ENCODE data around the gene TREML4. TPM values are rescaled to one million over a fixed set of nuclear protein-coding genes. Genes with fewer than 3 reads are reported as not detected.

TREML4 gene
- total and polyA plus RNA-seq, 2 of the 4 experiments (the other 2 are of a cell fraction), result not detected

DNA sequence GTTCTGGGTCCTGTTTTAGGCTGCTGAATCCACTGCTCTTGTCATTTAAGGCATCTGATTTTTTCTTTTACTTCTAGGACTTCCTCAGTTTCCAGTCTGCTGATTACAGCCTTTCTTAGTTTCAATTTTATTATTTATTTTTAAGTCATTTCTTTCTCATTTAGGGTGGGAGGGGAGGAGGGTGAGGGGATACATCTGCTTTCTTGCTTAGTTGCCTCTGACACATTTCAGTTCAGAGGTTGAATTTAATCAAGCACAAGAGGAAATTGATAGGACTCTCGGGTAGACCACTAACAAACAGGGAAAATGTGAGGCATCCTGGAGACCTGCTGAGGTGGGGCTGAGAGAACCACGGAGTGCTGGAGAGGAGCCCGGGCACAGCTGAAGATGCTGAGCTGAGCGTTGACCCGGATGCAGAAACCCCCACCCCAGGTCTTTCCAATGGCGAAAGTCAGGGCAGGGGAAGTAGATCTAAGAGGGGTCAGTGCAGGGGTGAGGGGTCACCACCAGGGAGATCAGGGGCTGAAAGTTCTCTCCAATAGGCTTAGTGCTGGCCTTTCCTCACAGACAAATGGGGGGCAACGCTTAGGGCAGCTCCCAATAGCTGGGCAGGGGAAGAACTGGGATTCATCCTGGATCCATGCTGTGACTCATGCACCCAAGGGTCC is 19.6 kb upstream of the TREML4 start:
- Histone ChIP-seq H3K4me3 (ENCODE audit: insufficient read depth, low read depth, low read length) (no peak overlapping the region), H3K4me2 (ENCODE audit: low read depth, low read length) (no peak overlapping the region), H4K5ac (ENCODE audit: low read depth, low read length) (no peak overlapping the region), H3K18ac (ENCODE audit: low read depth, low read length) (no peak overlapping the region), H4K20me1 (ENCODE audit: insufficient read depth, low read length) (no peaks in the 10 kb centered on the region), H2AFZ (replicated peaks; ENCODE audit: low read length, poor library complexity) (no peak overlapping the region), H2BK15ac (ENCODE audit: low read depth, low read length) (no peak overlapping the region), H3K56ac (ENCODE audit: extremely low read depth, insufficient read depth, low read length) (no peak overlapping the region), H4K91ac (ENCODE audit: insufficient read depth, low read depth, low read length) (no peak overlapping the region), H3K4me1 (ENCODE audit: control insufficient read depth, insufficient read depth, low read length) (no peaks in the 10 kb centered on the region), H3K4ac (ENCODE audit: low read depth, low read length) (no peak overlapping the region), H3K14ac (replicated peaks; ENCODE audit: low read depth, low read length) (no peak overlapping the region), H3K23ac (ENCODE audit: low read depth, low read length) (no peak overlapping the region), H3K9ac (ENCODE audit: low read depth, low read length) (no peak overlapping the region), H2AK5ac (ENCODE audit: low read depth, low read length) (no peak overlapping the region), H3K27ac (ENCODE audit: insufficient read depth, low read length) (no peak overlapping the region), H4K8ac (ENCODE audit: low read depth in 2 of 2, low read length in 2 of 2) (no peak overlapping the region), H3K9me3 (ENCODE audit: control insufficient read depth, insufficient read depth, low read length) (no peaks in the 10 kb centered on the region), H2AK9ac (replicated peaks; ENCODE audit: low read depth, low read length, poor library complexity) (no peak overlapping the region), H3K27me3 (ENCODE audit: control insufficient read depth, insufficient read depth, low read length) (no peaks in the 10 kb centered on the region), H3K9me1 (ENCODE audit: insufficient read depth, low read length) (no peaks in the 10 kb centered on the region), H2BK120ac (ENCODE audit: low read depth, low read length) (no peak overlapping the region), H2BK20ac (ENCODE audit: low read depth, low read length) (no peak overlapping the region), H3K36me3 (ENCODE audit: control insufficient read depth, insufficient read depth, low read length) (no peaks in the 10 kb centered on the region), H2BK5ac (ENCODE audit: low read depth, low read length, poor library complexity, severe bottlenecking) (no peak overlapping the region), H3K79me1 (ENCODE audit: low read depth in 1 of 2, low read length in 2 of 2) (no peaks in the 10 kb centered on the region)
- BruUV-seq (replicated peaks), result no TSS peak
- DNase-seq (no peak), ATAC-seq (ENCODE audit: low read depth) (no peak)
- WGBS, 2 experiments (ENCODE audit: extremely low coverage in 2 of 2, insufficient read length in 1 of 2), result no CpG with 5 or more reads among the region's 7 CpGs
- TF ChIP-seq RFX5 (IDR thresholded peaks at IDR 0.05; ENCODE audit: low read depth, low read length) (no peak), POLR2A (IDR thresholded peaks at IDR 0.05; ENCODE audit: low read depth, low read length) (no peak), USF2 (IDR thresholded peaks at IDR 0.05; ENCODE audit: low read depth, low read length) (no peak), RCOR1 (IDR thresholded peaks at IDR 0.05; ENCODE audit: insufficient replicate concordance, low read length) (no peak), MAZ (IDR thresholded peaks at IDR 0.05; ENCODE audit: borderline replicate concordance, low read depth, low read length) (no peak), SMC3 (IDR thresholded peaks at IDR 0.05; ENCODE audit: low read depth, low read length) (no peak), CHD1 (IDR thresholded peaks at IDR 0.05; ENCODE audit: low read depth, low read length) (no peak), ELK1 (IDR thresholded peaks at IDR 0.05; ENCODE audit: borderline replicate concordance, low read depth, low read length) (no peak)
- dilution Hi-C loops (cut with HindIII; ENCODE audit: low sequenced_read_pairs, unreplicated experiment) (no loop called here), in situ Hi-C loops (cut with MboI; ENCODE audit: low sequenced_read_pairs) (no loop called here), intact Hi-C loops (cut with micrococcal nuclease) (no loop called here)
- ChIA-PET POLR2A (ENCODE audit: unreplicated experiment) (no interaction called here), CTCF (no interaction called here)
